22Rv1 (cell line): ENCODE data around the gene TCN2.

Experiments
- CTCF ChIP-seq: fragments of 450-650 bp; IDR thresholded peaks from 2 replicates; pipeline ENCODE4 v1.5.1; 2017; ENCODE audit warnings: mild to moderate bottlenecking
- ZFX ChIP-seq: fragments of 450-650 bp; IDR thresholded peaks from 2 replicates; pipeline ENCODE4 v1.6.1; 2017; ENCODE audit warnings: antibody characterized with exemption, borderline replicate concordance

GRCh38 chr22:30617819-30618218, 10.8 kb downstream of the TCN2 start:
- TF ChIP-seq CTCF (no peak), ZFX (no peak)
